Lower leg skin (tissue), 3 donors: ENCODE data around the gene SAP30L.

Experiments
- CTCF ChIP-seq, 3 donors: fragments of 450-650 bp; IDR thresholded peaks; one replicate each; pipeline ENCODE4 v1.5.1; 2016; ENCODE audit warnings: antibody characterized with exemption in 3 of 3, mild to moderate bottlenecking in 3 of 3, moderate library complexity in 2 of 3
- POLR2A ChIP-seq, 2 donors: fragments of 450-650 bp; IDR thresholded peaks; one replicate each; pipeline ENCODE4 v1.6.1; 2016 to 2017; ENCODE audit warnings: antibody characterized with exemption in 2 of 2, mild to moderate bottlenecking in 1 of 2, moderate library complexity in 1 of 2

DNA sequence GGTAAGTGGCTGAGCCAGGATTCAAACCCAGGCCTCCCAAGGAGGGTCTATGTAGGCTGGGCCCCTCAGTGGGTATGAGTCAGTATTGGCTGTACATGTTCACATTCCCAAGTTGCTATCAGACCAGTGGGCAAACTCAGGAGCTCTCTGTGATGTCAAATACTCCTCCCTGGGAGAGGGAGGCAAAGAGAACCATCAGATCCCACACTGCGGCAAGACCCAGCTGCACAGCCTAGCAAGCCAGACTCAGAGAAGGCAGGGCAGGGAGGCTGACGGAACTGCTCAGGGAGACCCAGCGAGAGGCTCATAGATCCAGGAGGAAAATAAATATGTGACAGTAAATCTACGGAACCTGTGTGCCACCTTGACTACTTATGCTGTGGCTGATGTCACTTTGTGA lies 42.6 kb upstream of the SAP30L start:
- TF ChIP-seq CTCF (IDR thresholded peaks at IDR 0.05) (no peak), POLR2A (IDR thresholded peaks at IDR 0.05) (no peak)
